Adrenal gland (tissue), 12 donors: Measurements from ENCODE around the gene CIC. TPM values are rescaled to one million over a fixed set of nuclear protein-coding genes. Genes with fewer than 3 reads are reported as not detected.
"Not testable (repeated sequence)": the region's sequence is repeated elsewhere in the genome, so short reads cannot be mapped to it uniquely, and the experiment has no call there.

ENCODE experiments used
- DNase-seq, 7 donors: peaks; one replicate each; pipeline ENCODE4 v3.0.0-alpha.2; 2019 to 2020
- H3K27ac ChIP-seq, 5 donors: fragments of 200-600 bp; sonication (generic) in 4 of 5; 1 replicate in 3 of 5; 2 replicates in 2 of 5; pipeline versions ENCODE4 v1.5.1 to v1.8.0; 2016 to 2020; ENCODE audit warnings: mild to moderate bottlenecking in 1 of 5
- H3K27me3 ChIP-seq: fragments of 200-600 bp; 2 replicates; pipeline ENCODE4 v1.8.0; 2021
- H3K36me3 ChIP-seq, 2 donors: fragments of 200-600 bp; replicated peaks in 1 of 2; 1 replicate in 1 of 2; 2 replicates in 1 of 2; pipeline versions ENCODE4 v1.5.1 to v1.8.0; 2018 to 2022
- H3K4me1 ChIP-seq, 2 donors: fragments of 200-600 bp; replicated peaks in 1 of 2; 1 replicate in 1 of 2; 2 replicates in 1 of 2; pipeline versions ENCODE4 v1.5.1 to v1.8.0; 2018 to 2021
- H3K4me3 ChIP-seq, 4 donors: fragments of 200-600 bp; sonication (generic) in 3 of 4; one replicate each; pipeline ENCODE4 v1.5.1; 2016 to 2018
- H3K9me3 ChIP-seq, 3 donors: fragments of 200-600 bp; sonication (generic) in 1 of 3; replicated peaks in 1 of 3; 1 replicate in 2 of 3; 2 replicates in 1 of 3; pipeline versions ENCODE4 v1.5.1 to v1.8.0; 2016 to 2021
- CTCF ChIP-seq, 6 experiments: fragments of 450-650 bp in 4 of 6; fragments of 200-600 bp in 2 of 6; sonication (generic) in 1 of 6; IDR thresholded peaks; 1 replicate in 5 of 6; 2 replicates in 1 of 6; pipeline versions ENCODE4 v1.5.1 to v1.8.0; 2016 to 2021; ENCODE audit warnings: antibody characterized with exemption in 6 of 6, mild to moderate bottlenecking in 2 of 6, moderate library complexity in 1 of 6
- POLR2A ChIP-seq, 2 donors: fragments of 450-650 bp; IDR thresholded peaks; one replicate each; pipeline ENCODE4 v1.6.1; 2017; ENCODE audit warnings: antibody characterized with exemption in 2 of 2, mild to moderate bottlenecking in 2 of 2, moderate library complexity in 1 of 2
- WGBS, 4 donors: extraction: QIAGEN DNeasy Blood & Tissue Kit in 2 of 4; methylation state at CpG; one replicate each; pipeline versions ENCODE4 v1.1.5 to v1.1.7; 2013 to 2017; 5-methylcytosine and 5-hydroxymethylcytosine counted together
- intact Hi-C, 2 donors: fragments of 100-400 bp; cut with DNase I; formaldehyde crosslinking; loops; one replicate each; pipeline versions ENCODE4 v1.14.1 to v1.15.0; 2022 to 2023
- polyA plus RNA-seq, 3 donors: library from polyadenylated mRNA; stranded (reverse); fragments of 200-250 nt in 2 of 3; fragments of 350-450 nt in 1 of 3; fragmentation: Illumina TruSeq in 1 of 3; extraction: RNeasy Lipid Tissue Mini Kit (QIAGEN cat#74804) in 1 of 3; gene quantifications; one replicate each; pipeline ENCODE4 v1.2.3, GENCODE V29; 2013 to 2014
- total RNA-seq, 9 donors: library from RNA; depleted of rRNA in 4 of 9; stranded (reverse); fragments of >200 nt in 4 of 9; fragments of 120-200 nt in 1 of 9; fragmentation: NEBNext Ultra II Directional in 1 of 9; extraction: Animal tissue kit (Norgen Biotek cat#: 25700) in 1 of 9; gene quantifications; one replicate each; pipeline versions ENCODE4 v1.1.0 to v1.2.4, GENCODE V29; 2013 to 2023
- donor health status: healthy with polysubstance abuse.
- donor health status: Bipolar disorder and iron deficiency.
- donor health status: DM: yes; HTN: yes; CAD: no.
- donor health status: DM: no; HTN: no; CAD: no.
- donor health status: DM: no; HTN: no; CAD: no.
- donor health status: DM: yes; HTN: yes; CAD: no.

CIC gene
- total and polyA plus RNA-seq, 12 donors = 11.9 to 171 (median 71.9) TPM

DNA sequence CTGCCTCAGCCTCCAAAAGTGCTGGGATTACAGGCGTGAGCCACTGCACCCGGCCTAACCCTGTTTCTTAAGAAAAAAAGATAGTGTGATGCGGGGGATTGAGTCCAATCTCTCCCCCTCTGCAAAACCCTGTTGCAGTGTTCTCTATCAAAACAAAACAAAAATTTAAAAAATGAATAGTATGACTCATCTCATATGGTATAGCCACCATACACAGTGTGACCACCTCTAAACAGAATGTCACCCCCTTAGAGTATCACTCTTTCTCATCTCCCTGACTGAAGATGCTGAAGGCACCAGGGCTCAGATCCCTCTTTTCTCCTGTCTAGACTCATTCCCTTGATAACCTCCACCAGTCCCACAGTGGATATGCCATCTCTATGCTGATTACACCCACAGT, 7.3 kb upstream of the CIC start:
- Histone ChIP-seq H3K4me1 (peaks cover 0 to 3% of the 10 kb centered on the region in 2 donors), H3K27me3 (no peaks in the 10 kb centered on the region), H3K4me3 (no peak overlapping the region), H3K9me3 (no peaks in the 10 kb centered on the region), H3K36me3 (no peaks in the 10 kb centered on the region), H3K27ac (no peak overlapping the region)
- DNase-seq = no peak
- TF ChIP-seq POLR2A (IDR thresholded peaks at IDR 0.05) = no peak
- TF ChIP-seq CTCF (IDR thresholded peaks at IDR 0.05) = no peak
- 81 to 91% (median 85%) methylated on average over 3 of the region's 3 CpGs for WGBS, 4 donors
- intact Hi-C loops = no loop called here

GRCh38 chr19:42266105-42266504, 2.9 kb upstream of the CIC start:
- peaks cover 19 to 21% of the 10 kb centered on the region in 2 donors for H3K4me1 ChIP-seq
- H3K9me3 ChIP-seq, intact Hi-C loops, H3K27ac ChIP-seq, H3K27me3 ChIP-seq, H3K36me3 ChIP-seq, H3K4me3 ChIP-seq, DNase-seq: not testable (repeated sequence)
- WGBS, 4 donors = 84 to 96% (median 85%) methylated on average over 4 of the region's 4 CpGs

DNA sequence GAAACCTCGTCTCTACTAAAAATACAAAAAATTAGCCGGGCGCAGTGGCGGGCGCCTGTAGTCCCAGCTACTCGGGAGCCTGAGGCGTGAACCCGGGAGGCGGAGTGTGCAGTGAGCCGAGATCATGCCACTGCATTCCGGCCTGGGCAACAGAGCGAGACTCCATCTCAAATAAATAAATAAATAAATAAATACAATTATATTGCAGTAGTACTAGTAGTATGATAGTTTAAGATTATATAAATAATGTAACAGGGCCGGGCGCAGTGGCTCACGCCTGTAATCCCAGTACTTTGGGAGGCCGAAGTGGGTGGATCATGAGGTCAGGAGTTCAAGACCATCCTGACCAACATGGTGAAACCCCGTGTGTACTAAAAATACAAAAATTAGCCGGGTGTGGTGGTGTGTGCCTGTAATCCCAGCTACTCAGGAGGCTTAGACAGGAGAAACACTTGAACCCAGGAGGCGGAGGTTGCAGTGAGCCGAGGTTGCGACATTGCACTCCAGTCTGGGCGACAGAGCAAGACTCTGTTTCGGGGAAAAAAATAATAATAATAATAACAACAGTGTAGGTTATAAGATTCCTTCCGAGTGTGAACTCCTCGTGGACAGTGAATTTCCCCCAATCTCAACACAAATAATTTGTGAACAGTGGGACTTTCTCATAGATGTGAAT, 2.0 kb upstream of the CIC start:
- H3K4me1 ChIP-seq = peaks cover 24 to 27% of the 10 kb centered on the region in 2 donors
- H3K36me3 ChIP-seq, intact Hi-C loops, H3K27me3 ChIP-seq, H3K4me3 ChIP-seq, H3K9me3 ChIP-seq: not testable (repeated sequence)
- 90 to 92% (median 91%) methylated on average over 24 to 25 of the region's 25 CpGs for WGBS, 4 donors
- peak in 2 of 7 donors; percentile 32 to 59 for DNase-seq
- H3K27ac ChIP-seq = peak overlapping the region in 1 of 5 donors; percentile 99

- no peaks in the 10 kb centered on the region for H3K27me3 ChIP-seq
- WGBS, 4 donors = 7 to 13% (median 7%) methylated on average over 5 to 13 of the region's 13 CpGs
- no peaks in the 10 kb centered on the region for H3K9me3 ChIP-seq
- H3K27ac ChIP-seq = peak overlapping the region; percentile 45 to 99 (median 95)
- TF ChIP-seq POLR2A (IDR thresholded peaks at IDR 0.05) (peak in 1 of 2 donors; percentile 38), CTCF (IDR thresholded peaks at IDR 0.05) (peak in 1 of 6 experiments; percentile 14)
- intact Hi-C loops = loop anchor here in 1 of 2 donors (2.0 kb wide), 1 partner anchor 13 kb away; the partner anchor contains the start of gene ERF
- DNase-seq = peak in 1 of 7 donors; percentile 30
- H3K4me1 ChIP-seq = peaks cover 24 to 27% of the 10 kb centered on the region in 2 donors
- peak overlapping the region in 2 of 4 donors; percentile 15 to 44 for H3K4me3 ChIP-seq
- peaks cover 0 to 12% of the 10 kb centered on the region in 2 donors for H3K36me3 ChIP-seq
Measured at GRCh38 chr19:42267644-42268141, 1.4 kb upstream of the CIC start.

GRCh38 chr19:42268142-42268703, 829 bp upstream of the CIC start:
- H3K4me3 ChIP-seq = peak overlapping the region in 3 of 4 donors; percentile 7 to 65 (median 44)
- H3K36me3 ChIP-seq = peaks cover 0 to 17% of the 10 kb centered on the region in 2 donors
- 0 to 1% (median 0%) methylated on average over 10 to 46 of the region's 46 CpGs for WGBS, 4 donors
- DNase-seq = peak; percentile 100
- intact Hi-C loops = loop anchor here in 1 of 2 donors (2.0 kb wide), 1 partner anchor 13 kb away; the partner anchor contains the start of gene ERF
- no peaks in the 10 kb centered on the region for H3K9me3 ChIP-seq
- H3K27ac ChIP-seq = peak overlapping the region; percentile 91 to 99 (median 95)
- TF ChIP-seq POLR2A (IDR thresholded peaks at IDR 0.05) (peak in 1 of 2 donors; percentile 86), CTCF (IDR thresholded peaks at IDR 0.05) (peak in 2 of 6 experiments; percentile 36)
- H3K27me3 ChIP-seq = no peaks in the 10 kb centered on the region
- H3K4me1 ChIP-seq = peaks cover 24 to 27% of the 10 kb centered on the region in 2 donors
